ENCODE measurements around the gene CASK.

GRCh38 chrX:41481264-41482109, 441.9 kb downstream of the CASK start:
- no peak for TF ChIP-seq GATA1 (IDR thresholded peaks at IDR 0.05; ENCODE audit: low read depth, low read length)
- no peak for TF ChIP-seq POLR2A (IDR thresholded peaks at IDR 0.05; ENCODE audit: low read length)

Data from erythroblast (primary cell).